ENCODE measurements around the gene TDRD10. TPM values are rescaled to one million over a fixed set of nuclear protein-coding genes. Genes with fewer than 3 reads are reported as not detected.
"Not testable (repeated sequence)": the region's sequence is repeated elsewhere in the genome, so short reads cannot be mapped to it uniquely, and the experiment has no call there.

The TDRD10 gene
- total and polyA plus RNA-seq, 5 donors = 2.8 to 4.9 (median 3.4) TPM

DNA sequence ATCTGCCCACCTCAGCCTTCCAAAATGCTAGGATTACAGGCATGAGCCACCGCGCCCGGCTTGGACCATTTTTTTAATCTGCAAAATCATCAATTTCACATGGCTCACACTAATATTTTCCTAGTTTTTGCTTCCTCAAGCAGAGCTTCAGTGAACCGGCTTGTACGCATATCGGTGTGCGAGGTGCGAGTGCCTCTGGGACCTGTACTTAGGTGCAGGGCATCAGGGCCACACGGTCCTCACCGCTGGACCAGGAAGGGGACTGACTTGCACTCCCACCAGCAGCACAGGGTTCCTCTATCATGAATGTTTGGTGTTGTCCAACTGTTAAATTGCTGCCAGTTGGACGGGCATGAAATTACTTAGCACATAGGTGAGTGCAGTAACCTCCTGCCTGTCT lies 15.6 kb downstream of the TDRD10 start:
- Histone ChIP-seq H3K27me3 (ENCODE audit: control insufficient read depth, insufficient read depth) (no peaks in the 10 kb centered on the region), H3K4me1 (ENCODE audit: control insufficient read depth, insufficient read depth, low read length) (peaks cover 7% of the 10 kb centered on the region), H3K9me3 (ENCODE audit: control insufficient read depth, low read length) (no peaks in the 10 kb centered on the region), H3K4me3 (ENCODE audit: low read length) (no peak overlapping the region), H3K27ac (ENCODE audit: low read length) (no peak overlapping the region)
- intact Hi-C loops (cut with DNase I) = no loop called here
- DNase-seq = no peak
- no peak for ATAC-seq
- 96% methylated on average over 11 of the region's 11 CpGs for WGBS

DNA sequence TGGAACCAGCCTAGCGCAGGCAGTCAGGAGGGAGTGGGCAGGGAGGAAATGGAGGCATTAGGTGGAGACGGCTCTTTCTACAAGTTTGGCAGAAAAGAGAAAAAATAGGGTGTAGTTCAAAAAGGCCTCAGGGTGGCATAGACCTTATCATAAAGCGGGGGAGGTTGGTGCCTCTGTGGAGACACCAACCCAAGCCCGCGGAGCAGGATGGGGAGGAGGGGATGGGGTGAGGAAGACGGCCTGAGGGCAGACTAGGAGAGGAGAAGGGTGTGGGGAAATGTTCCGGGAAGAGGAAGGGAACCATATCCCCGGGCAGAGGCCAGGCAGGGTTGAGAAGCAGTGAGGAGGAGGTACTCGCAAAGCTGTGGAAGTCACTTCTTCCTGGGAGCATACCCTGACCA lies 17.6 kb downstream of the TDRD10 start:
- Histone ChIP-seq H3K27me3 (ENCODE audit: control insufficient read depth, insufficient read depth) (no peaks in the 10 kb centered on the region), H3K4me1 (ENCODE audit: control insufficient read depth, insufficient read depth, low read length) (peaks cover 7% of the 10 kb centered on the region), H3K27ac (ENCODE audit: low read length) (peak overlapping the region; percentile 72), H3K4me3 (ENCODE audit: low read length) (no peak overlapping the region), H3K9me3 (ENCODE audit: control insufficient read depth, low read length) (no peaks in the 10 kb centered on the region)
- DNase-seq (peak in 1 of 3 donors; percentile 26), ATAC-seq (peak; percentile 67 to 76)
- 53% methylated on average over 9 of the region's 9 CpGs for WGBS
- intact Hi-C loops (cut with DNase I) = no loop called here

DNA sequence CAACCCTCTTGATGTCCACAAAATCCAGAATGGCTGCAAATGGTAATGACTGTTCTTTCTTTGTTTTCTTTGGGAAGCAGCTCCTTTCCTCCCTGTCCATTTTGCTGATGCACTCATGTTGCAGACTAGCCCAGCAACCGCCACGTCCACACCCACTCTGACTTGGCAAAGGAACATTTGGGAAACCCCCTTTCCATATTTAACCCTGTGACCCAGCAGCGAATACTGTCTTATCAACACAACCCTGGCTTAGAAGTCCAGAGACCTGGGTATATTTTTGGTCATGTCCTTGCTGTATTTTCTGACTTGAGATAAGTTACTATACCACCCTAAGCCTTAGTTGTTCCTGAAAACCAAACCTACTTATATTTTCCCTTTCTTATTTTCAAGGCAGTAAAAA lies 18.3 kb downstream of the TDRD10 start:
- intact Hi-C loops (cut with DNase I) = no loop called here
- H3K4me3 ChIP-seq (ENCODE audit: low read length) = no peak overlapping the region
- H3K9me3 ChIP-seq (ENCODE audit: control insufficient read depth, low read length) = no peaks in the 10 kb centered on the region
- H3K4me1 ChIP-seq (ENCODE audit: control insufficient read depth, insufficient read depth, low read length) = peaks cover 7% of the 10 kb centered on the region
- DNase-seq = peak in 1 of 3 donors; percentile 54
- H3K27ac ChIP-seq (ENCODE audit: low read length) = peak overlapping the region; percentile 72
- peak; percentile 74 to 86 for ATAC-seq
- 12% methylated on average over 3 of the region's 3 CpGs for WGBS
- H3K27me3 ChIP-seq (ENCODE audit: control insufficient read depth, insufficient read depth) = no peaks in the 10 kb centered on the region

DNA sequence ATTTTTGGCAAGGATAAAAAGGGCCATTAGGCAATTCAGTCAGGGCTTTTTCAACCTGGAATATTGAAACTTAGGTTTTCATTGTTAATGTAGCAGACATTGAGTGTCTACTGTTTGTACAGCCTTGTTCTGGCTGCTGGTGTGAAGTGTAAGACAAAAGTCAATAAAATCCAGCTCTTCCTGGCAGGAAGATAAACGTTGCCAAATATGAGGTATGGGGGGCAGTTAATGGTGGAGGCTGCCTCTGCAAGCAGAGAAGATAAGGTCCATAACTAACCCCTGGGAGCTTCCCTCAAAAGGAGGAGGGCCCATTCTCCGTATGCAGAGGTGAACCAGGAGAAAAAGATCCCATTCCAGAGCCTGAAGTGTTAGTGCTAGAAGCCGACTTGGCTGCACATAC lies 19.7 kb downstream of the TDRD10 start:
- no peak for DNase-seq
- Histone ChIP-seq H3K9me3 (ENCODE audit: control insufficient read depth, low read length) (no peaks in the 10 kb centered on the region), H3K27me3 (ENCODE audit: control insufficient read depth, insufficient read depth) (no peaks in the 10 kb centered on the region), H3K27ac (ENCODE audit: low read length) (no peak overlapping the region), H3K4me3 (ENCODE audit: low read length) (no peak overlapping the region), H3K4me1 (ENCODE audit: control insufficient read depth, insufficient read depth, low read length) (peaks cover 7% of the 10 kb centered on the region)
- 42% methylated on average over 3 of the region's 3 CpGs for WGBS
- intact Hi-C loops (cut with DNase I) = no loop called here
- ATAC-seq = no peak

DNA sequence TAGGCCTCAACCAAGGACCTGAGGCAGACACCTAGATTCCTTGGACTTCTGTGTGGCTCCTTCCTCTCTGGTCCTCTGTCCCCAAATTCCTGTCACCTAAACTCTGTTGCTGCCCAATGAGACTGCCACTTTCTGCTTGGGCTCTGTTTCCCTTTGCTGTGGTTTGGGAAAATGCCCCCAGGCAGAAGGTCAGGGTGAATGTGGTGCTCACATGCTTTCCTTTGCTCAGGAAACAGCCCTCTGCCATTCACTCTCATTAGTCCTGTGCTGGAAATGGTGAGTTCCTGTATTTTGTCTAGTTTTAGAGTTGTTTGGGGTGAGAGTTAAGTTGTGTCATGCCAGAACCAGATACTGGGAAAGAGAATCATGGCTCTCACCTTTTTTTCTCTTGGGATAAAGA lies 22.9 kb downstream of the TDRD10 start:
- no peak for ATAC-seq
- H3K9me3 ChIP-seq (ENCODE audit: control insufficient read depth, low read length) = no peaks in the 10 kb centered on the region
- H3K27me3 ChIP-seq (ENCODE audit: control insufficient read depth, insufficient read depth) = no peaks in the 10 kb centered on the region
- H3K4me3 ChIP-seq (ENCODE audit: low read length) = no peak overlapping the region
- intact Hi-C loops (cut with DNase I) = no loop called here
- peaks cover 2% of the 10 kb centered on the region for H3K4me1 ChIP-seq (ENCODE audit: control insufficient read depth, insufficient read depth, low read length)
- H3K27ac ChIP-seq (ENCODE audit: low read length) = no peak overlapping the region
- DNase-seq = no peak

DNA sequence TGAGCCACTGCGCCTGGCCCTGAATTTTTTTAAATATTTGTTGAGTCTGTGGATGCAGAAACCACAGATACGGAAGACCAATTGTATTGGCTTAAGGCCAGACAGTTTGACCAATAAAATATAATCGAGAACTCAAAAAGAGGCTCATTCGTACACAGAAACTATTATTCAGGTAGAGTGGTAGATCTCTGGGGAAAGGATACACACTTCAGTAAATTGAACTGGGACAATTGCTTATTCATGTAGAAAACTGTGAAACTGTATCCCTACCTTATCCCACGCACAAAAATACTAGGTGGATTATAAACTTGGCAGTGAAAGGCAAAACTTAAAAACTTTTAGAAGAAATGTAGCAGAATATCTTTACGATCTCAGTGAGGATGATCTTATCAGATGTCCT lies 25.2 kb downstream of the TDRD10 start:
- ATAC-seq (no peak), DNase-seq (no peak)
- Histone ChIP-seq H3K4me1 (ENCODE audit: control insufficient read depth, insufficient read depth, low read length) (no peaks in the 10 kb centered on the region), H3K27me3 (ENCODE audit: control insufficient read depth, insufficient read depth) (no peaks in the 10 kb centered on the region), H3K4me3 (ENCODE audit: low read length) (no peak overlapping the region), H3K27ac (ENCODE audit: low read length) (no peak overlapping the region), H3K9me3 (ENCODE audit: control insufficient read depth, low read length) (no peaks in the 10 kb centered on the region)
- WGBS = 75% methylated on average over 6 of the region's 6 CpGs
- intact Hi-C loops (cut with DNase I) = no loop called here

DNA sequence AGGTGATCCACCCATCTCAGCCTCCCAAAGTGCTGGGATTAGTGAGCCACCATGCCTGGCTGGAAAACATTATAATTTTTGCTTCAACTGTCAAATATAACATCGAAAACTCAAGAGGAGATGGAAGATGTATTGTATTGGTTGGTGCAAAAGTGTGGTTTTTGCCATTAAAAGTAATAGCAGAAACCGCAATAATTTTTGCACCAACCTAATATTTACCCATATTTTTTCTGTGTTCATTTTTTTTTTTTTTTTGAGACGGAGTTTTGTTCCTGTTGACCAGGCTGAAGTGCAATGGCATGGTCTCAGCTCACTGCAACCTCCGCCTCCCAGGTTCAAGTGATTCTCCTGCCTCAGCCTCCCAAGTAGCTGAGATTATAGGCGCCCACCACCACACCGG lies 27.3 kb downstream of the TDRD10 start:
- no peak for DNase-seq
- no peaks in the 10 kb centered on the region for H3K4me1 ChIP-seq (ENCODE audit: control insufficient read depth, insufficient read depth, low read length)

DNA sequence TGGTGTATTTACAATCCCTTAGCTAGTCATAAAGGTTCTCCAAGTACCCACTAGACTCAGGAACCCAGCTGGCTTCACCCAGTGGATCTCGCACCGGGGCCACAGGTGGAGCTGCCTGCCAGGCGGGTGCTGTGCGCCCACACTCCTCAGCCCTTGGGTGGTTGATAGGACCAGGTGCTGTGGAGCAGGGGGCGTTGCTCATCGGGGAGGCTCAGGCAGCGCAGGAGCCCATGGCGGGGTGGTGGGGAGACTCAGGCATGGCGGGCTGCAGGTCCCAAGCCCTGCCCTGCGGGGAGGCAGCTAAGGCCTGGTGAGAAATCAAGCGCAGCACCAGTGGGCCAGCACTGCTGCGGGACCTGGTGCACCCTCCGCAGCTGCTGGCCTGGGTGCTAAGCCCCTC lies 29.9 kb downstream of the TDRD10 start:
- H3K27ac ChIP-seq (ENCODE audit: low read length); H3K9me3 ChIP-seq (ENCODE audit: control insufficient read depth, low read length); DNase-seq; H3K27me3 ChIP-seq (ENCODE audit: control insufficient read depth, insufficient read depth); intact Hi-C loops (cut with DNase I); H3K4me1 ChIP-seq (ENCODE audit: control insufficient read depth, insufficient read depth, low read length); H3K4me3 ChIP-seq (ENCODE audit: low read length); ATAC-seq: not testable (repeated sequence)
- 97% methylated on average over 13 of the region's 13 CpGs for WGBS

More for the DNA sequence above, 27.3 kb downstream of the TDRD10 start:
- no peak for ATAC-seq
- H3K27me3 ChIP-seq (ENCODE audit: control insufficient read depth, insufficient read depth) = no peaks in the 10 kb centered on the region
- no peaks in the 10 kb centered on the region for H3K9me3 ChIP-seq (ENCODE audit: control insufficient read depth, low read length)
- WGBS = 93% methylated on average over 6 of the region's 6 CpGs
- no peak overlapping the region for H3K27ac ChIP-seq (ENCODE audit: low read length)
- no peak overlapping the region for H3K4me3 ChIP-seq (ENCODE audit: low read length)
- intact Hi-C loops (cut with DNase I) = no loop called here

DNA sequence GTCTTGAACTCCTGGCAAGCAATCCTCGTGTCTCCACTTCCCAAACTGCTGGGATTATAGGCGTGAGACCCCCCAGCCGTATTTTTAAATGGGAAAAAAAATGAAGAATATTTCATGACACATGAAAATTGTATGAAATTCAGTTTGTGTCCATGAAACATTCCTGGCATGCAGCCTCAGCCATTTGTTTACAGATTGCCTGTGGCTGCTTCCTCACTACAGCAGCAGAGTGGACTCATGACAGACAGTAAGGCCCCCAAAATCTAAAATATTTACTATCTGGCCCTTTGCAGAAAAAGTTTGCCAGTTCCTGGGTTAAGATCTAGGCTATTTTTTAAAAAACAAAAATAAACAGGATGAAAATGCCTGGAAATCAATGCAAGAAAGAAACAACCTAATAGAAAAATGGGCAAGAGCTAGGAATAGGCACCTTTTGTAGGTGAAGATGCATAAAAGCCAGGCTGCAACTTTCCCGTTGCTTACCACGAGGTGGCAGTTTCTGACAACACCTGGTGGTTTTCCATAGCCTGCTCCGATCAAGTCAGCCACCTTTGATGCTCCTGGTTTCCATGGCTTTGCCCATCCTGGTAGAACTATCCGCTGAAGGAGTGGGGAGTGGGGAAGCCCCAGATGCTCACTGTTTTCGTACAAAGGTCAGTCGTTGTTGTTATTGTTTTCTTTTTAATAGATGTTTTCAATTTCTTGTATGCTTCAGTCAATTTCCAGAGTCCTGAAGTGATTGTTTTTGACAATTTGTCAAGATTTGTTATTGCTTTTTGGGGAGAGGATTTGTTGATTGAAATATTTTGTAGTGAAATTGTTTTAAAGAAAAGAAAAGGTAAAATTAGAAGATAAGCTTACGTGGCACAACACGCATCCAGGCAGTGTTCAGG lies 32.2 kb downstream of the TDRD10 start:
- 71% methylated on average over 11 of the region's 11 CpGs for WGBS
- intact Hi-C loops (cut with DNase I) = no loop called here
- Histone ChIP-seq H3K4me1 (ENCODE audit: control insufficient read depth, insufficient read depth, low read length) (no peaks in the 10 kb centered on the region), H3K4me3 (ENCODE audit: low read length) (no peak overlapping the region), H3K9me3 (ENCODE audit: control insufficient read depth, low read length) (no peaks in the 10 kb centered on the region), H3K27ac (ENCODE audit: low read length) (no peak overlapping the region), H3K27me3 (ENCODE audit: control insufficient read depth, insufficient read depth) (no peaks in the 10 kb centered on the region)
- no peak for DNase-seq
- no peak for ATAC-seq

DNA sequence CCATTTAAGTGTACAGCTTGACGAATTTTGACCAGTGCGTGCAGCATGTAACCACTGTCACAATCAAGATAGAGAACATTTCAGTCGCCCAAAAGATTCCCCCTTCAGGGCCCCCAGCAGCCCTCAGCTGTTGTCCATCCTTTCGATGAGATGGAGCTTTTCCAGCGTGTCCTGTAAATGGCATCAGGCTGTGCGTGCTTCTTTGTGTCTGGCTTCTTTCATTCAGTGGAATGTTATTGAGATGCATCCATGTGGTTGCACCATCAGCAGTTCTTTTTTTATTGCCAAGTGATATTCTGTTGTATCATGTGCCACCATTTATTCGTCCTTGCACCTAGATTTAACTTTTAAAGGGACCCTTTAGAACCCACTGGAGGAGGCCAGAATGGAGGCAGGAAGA lies 34.6 kb downstream of the TDRD10 start:
- Histone ChIP-seq H3K27me3 (ENCODE audit: control insufficient read depth, insufficient read depth) (no peaks in the 10 kb centered on the region), H3K27ac (ENCODE audit: low read length) (no peak overlapping the region), H3K4me3 (ENCODE audit: low read length) (no peak overlapping the region), H3K4me1 (ENCODE audit: control insufficient read depth, insufficient read depth, low read length) (peaks cover 2% of the 10 kb centered on the region), H3K9me3 (ENCODE audit: control insufficient read depth, low read length) (no peaks in the 10 kb centered on the region)
- ATAC-seq (no peak), DNase-seq (no peak)
- intact Hi-C loops (cut with DNase I) = no loop called here
- 77% methylated on average over 7 of the region's 7 CpGs for WGBS

DNA sequence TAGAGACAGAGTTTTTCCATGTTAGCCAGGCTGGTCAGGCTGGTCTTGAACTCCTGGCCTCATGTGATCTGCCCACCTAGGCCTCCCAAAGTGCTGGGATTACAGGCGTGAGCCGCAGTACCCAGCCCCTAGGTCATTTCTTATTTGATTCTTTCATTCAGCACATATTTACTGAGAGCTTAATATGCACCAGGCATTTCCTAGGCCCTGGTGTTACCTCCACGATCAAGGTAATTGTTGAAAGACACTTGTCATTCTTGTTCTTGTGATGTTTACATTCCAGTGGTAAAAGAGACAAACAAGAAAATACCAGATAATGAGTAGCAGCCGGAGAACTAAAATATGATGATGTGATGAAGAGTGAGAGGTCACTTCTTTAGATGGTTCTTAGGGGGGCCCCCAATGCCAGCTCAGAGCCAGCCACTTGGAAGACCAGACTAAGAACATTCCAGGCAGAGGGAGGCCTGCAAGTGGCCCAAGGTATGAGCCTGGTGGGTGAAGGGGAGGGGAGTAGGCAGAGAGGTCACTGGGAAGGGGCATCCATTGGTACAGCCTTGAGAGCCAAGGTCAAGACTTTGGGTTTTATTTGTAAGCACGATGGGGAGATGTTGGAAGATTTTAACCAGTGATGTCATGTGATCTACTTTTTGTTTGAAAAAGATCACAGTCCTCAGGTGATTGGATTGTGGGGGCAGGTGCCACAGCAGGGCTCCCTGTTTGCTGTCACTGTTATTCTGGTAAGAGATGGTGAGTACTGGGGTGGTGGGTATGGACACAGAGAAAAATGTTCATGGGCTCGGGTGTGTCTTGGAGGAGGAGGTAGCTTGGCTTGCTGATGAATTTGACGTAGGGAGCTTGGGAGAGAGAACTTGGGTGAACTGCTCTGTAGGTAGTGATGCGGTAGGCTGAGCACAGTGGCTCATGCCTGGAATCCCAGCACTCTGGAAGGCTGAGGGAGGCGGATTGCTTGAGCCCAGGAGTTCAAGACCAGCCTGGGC lies 37.8 kb downstream of the TDRD10 start:
- WGBS = 89% methylated on average over 9 of the region's 9 CpGs
- Histone ChIP-seq H3K4me1 (ENCODE audit: control insufficient read depth, insufficient read depth, low read length) (peaks cover 2% of the 10 kb centered on the region), H3K27ac (ENCODE audit: low read length) (no peak overlapping the region), H3K27me3 (ENCODE audit: control insufficient read depth, insufficient read depth) (no peaks in the 10 kb centered on the region), H3K9me3 (ENCODE audit: control insufficient read depth, low read length) (no peaks in the 10 kb centered on the region), H3K4me3 (ENCODE audit: low read length) (no peak overlapping the region)
- DNase-seq = no peak
- intact Hi-C loops (cut with DNase I) = no loop called here
- no peak for ATAC-seq
